Activated T-cell treated with anti-CD3 and anti-CD28 coated beads for 4 hours (primary cell): ENCODE data around the gene ADAM19.

Experiments used
- DNase-seq: peaks from one replicate; pipeline ENCODE4 v3.0.0-alpha.2; 2020

Gene ADAM19

DNA sequence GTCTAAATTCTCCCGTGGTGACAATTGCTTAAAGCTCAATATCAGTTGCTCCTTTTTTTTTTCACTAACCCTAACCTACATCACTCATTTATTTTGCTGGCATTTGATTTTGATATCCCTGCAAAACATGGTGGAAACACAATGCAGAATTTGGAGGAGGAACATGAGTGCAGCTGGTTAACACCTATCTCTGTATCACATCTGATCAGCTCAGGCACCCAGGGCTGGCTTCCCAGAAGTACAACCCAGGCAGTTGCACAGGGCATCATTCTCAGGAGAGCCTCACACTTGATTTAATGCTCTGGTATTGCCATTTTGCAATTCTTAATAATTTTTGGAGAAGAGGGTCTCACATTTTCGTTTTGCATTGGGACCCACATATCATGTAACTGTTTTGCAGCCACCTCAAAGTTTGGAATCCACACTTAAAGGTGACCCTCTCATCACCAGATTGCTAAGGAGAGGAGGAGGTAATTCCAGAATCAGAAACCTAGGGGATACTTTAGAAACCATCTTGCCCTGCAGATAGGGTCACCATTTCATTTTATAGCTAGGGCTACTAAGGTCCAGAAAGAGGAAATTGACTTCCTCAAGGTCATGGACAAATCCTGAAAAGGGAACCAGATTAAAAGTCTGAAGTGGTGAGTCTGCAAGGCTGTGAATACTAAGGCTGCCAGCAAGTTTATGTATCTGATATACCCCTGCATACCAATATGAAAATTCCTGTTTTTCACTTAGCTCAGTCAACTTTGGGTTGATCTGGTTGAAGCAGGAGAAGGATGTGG is 19.3 kb upstream of the ADAM19 start:
- no peak for DNase-seq

DNA sequence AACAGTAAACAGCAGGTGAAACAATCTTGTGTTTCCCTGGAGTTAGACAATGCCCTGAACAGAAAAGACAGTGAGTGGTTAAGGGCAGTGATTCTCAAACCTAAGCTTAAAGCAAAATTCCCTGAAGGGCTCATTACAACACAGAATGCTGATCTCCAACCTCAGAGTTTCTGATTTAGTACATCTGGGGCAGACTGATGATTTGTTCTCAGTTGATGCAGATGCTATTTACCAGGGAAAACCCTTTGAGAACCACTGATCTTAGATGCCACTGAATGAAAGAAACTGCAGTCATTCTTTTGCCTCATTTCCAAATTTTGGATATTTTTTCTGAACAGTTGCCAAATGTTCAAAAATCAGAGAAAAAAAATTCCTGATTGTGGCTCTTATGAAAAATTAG is 18.7 kb upstream of the ADAM19 start:
- no peak for DNase-seq

DNA sequence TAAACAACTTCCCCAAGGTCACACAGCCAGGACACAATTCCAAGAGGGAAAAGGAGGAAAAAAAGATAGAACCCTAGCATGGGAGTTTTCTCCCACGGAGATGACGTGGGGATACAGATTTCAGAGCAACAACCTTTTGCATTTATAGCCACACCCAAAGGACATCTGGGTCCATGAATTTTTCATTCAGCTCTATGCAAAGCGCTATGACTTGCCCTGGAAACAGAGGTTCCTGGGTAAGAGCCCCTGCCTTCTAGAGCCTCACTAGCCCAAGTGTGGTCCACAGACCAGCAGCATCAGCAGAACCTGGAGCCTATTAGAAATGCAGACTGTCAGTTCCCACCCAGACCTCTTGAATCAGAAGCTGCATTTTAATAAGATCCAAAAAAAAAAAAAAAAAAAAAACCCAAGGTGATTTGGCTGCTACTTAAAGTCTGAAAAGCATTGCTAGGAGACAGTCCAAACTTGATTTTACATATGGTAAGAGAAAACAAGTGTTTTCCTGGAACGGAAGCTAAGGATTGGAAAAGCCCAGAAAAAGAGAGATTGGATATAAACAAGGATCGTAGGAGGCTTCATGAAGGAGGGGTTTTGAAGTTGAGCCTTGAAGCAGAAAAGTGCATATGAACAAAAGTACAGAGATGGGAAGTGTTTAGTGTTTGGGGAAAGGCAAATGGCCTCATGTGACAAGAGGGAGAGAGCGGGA is 17.6 kb upstream of the ADAM19 start:
- no peak for DNase-seq

DNA sequence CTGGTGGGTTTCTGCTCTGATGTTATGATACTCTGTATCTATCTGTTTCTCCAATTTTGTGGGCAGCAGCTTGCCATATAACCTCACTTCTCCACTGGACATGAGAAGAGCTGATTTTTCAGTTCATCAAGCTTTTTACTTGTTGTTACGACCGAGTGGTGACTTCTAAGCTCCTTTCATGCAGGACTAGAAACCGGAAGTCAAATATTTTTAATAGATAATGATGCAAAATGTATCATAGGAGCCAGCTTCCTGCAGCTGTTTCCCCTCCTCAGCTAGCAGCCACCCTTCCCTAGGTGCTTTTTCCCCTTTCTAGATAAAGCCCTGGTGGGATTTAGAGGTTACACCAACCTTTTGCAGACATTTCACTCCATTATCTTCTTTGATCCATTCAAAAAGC is 17.0 kb upstream of the ADAM19 start:
- no peak for DNase-seq

DNA sequence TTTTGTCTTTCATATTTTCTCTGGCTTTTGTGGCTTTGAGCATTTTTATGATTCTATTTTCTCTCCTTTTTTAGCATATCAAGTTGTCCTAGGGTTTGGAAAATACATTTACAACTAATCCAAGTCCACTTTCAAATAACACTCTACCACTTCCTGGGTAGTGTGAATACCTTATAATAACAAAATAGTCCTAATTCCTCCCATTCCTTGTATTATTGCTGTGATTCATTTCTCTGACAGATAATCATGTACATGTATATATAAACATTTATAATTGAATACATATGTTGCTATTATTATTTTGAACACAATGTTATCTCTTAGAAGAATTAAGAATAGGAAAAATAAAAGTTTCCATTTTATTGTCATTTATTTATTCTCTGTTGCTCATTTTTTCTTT is 14.9 kb upstream of the ADAM19 start:
- DNase-seq = no peak

DNA sequence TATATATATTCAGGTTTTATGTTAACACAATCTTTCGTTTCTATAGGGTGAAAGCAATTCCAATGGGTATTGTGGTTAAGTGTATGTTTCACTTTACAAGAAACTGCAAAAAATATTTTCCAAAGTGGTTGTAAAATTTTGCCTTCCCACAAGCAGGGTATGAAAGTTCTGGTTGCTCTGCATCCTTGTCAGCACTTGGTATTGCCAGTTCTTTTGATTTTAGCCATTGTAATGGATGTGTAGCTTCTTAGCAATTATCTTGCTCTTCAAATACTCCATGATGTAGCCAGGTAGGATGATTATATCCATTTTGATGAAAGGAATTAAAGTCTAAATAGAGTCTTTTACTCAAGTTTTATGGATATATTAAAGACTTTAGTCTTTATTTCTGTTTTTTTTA is 9.1 kb upstream of the ADAM19 start:
- no peak for DNase-seq

DNA sequence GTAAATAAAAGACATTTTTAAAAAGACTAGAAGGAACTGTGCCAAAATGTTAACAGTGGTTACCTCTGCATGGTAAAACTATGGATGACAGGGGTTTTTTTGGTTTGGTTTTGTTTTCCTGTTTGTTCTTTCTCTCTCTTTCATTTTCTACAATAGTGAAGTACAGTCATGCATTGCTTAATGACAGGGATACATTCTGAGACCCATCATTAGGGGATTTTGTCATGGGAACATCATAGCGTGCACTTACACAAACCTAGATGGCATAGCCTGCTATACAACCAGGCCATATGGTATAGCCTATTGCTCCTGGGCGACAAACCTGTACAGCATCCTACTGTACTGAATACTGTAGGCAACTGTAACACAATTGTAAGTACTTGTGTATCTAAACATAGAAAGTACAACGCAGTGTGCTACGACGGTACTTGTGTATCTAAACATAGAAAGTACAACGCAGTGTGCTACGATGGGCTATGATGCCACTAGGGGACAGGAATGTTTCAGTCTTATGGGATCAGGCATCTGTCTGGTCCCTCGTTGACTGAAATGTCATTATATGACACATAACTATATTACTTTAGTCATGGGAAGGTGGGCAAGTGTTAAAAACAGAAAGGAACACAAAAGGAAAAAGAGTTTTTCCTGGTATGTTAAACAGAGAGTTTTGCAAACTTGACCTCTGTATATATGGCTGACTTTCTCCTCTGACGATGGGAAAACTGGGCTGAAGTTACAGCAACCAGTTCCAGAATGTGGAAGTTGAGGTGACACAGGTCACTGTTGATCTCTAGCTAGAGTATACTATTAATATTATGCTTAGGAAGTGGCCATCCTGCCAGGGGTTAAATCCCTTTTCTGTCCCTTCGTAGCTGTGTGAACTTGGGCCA is 7.4 kb upstream of the ADAM19 start:
- DNase-seq = no peak

DNA sequence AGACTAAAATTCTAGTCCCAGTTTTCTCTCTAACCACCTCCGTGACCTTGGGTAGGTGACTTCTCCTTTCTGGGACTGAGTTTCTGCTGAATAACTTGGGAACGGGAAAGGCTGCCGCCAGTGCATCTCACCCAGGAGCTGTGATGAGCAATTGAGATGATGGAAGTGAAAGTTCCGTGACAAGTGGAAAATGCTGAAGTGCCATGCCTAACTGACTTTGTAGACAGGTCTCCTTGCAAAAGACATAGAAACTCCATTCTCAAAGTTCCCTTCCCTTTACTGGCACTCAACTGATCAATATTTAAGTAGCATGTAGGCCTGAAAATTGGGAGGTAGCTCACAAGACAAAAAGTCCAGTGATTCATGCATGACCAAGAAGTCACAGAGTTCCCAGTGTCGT is 6.3 kb upstream of the ADAM19 start:
- no peak for DNase-seq

DNA sequence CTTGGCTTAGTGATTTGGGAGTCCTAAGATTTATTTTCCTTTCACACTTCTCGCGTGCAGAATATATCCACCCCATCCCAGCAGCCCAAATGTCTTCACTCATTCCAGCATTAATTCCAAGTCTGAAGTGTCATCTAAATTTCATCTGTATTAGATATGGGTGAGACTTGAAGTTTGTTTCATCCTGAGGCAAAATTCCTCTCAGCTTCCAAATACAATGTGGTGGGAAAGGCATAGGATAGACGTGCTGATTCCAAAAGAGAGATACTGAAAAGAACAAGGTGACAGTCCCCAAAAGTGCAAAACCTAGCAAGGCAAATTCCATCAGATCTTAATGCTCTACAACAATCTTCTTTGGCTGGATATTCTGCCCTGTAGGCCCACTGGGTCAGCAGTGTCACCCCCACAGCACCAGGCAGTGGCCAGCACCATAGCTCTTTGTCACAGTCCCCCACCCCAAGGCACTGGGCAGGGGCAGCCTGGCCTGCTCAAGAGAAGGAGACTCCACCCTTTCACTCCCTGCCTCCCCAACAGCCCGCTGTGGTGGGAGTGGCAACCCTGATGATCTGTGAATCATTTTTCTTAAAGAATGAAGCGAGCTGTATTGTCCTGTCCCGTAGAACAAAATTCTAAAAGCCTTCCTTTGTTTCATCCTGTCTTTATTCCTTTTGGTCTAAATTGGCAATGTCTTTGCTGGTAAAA is 2.7 kb upstream of the ADAM19 start:
- no peak for DNase-seq

DNA sequence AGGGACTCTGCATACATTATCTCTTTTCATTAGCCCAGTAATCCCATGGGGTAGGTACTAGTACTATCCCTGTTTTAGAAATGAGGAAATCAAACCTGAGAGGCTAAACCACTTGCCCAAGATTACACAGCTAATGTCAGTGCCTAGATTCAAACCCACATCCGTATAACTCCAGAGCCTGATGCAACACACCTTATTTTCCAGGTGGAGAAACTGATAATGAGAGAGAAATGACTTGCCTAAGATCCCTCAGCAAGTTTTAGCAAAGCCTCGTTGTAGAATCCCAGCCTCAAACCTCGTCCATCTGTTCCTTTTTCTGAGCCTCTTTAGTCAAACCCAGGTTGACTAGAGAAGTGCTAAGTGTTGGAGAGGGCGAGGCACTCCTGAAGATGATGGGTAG is 1.1 kb upstream of the ADAM19 start:
- DNase-seq = no peak

DNA sequence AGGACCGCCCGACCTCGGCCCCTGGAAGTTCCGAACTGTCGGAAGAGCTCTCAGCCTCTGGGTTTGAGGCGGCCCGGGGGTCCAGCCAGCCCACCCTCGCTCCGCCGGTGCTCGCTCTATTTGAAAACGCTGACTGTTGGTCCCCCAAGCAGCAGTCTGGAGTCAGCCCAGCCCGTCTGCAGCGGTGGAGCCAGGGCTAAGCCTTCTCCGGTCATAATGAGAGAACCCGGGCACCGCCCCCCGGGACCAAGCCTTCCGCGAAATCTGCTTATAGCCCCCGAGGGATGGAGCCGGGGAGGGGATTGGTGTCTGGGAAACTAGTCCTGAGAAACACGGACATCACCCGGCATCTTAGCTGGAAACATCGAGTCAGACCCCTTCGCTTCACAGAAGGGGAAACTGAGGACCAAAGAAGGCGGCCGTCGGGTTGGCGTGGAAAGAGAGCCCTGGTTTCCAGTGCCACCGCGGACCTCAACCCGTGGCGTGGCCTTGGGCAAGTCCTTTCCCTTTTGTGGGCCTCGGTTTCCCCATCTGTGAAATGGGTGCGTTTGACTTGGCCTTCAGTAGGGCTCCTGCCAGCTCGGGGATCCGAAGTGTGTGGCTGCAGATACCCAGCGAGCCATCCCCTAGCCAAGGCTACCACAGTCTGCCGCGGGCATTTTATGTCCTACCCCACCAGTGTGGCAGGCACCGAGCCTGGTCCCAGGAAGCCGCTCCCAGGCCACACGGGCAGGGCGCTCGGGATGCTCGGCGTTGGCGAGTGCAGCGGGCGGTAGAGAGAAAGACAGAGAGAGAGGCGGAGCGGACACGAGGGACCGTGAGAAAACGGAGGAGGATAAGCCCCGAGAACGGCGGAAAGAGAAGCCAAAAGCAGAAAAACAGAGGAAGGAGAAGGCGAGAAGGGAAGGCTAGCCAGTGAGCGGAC is 857 bp downstream of the ADAM19 start:
- no peak for DNase-seq

DNA sequence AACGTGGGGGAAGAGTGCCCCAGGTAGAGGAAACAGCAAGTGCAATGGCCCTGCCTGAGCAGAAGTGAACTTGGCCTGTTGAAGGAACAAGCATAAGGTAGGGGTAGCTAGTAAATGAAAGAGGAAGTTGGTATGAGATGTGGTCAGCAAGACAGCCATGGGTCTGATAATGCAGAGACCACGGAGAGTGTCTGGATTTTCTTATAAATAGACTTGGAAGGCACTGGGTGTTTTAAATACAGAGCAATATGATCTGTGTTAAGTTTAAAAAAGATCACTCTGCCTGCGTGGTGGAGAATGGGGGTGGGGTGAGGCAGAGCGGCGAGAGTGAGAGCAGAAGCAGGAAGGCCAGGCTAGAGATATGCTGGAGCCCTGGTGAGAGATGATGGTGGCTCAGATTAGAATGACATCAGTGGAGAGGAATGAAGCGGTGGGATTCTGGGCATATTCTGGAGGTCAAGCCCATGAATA is 4.2 kb downstream of the ADAM19 start:
- DNase-seq = no peak

DNA sequence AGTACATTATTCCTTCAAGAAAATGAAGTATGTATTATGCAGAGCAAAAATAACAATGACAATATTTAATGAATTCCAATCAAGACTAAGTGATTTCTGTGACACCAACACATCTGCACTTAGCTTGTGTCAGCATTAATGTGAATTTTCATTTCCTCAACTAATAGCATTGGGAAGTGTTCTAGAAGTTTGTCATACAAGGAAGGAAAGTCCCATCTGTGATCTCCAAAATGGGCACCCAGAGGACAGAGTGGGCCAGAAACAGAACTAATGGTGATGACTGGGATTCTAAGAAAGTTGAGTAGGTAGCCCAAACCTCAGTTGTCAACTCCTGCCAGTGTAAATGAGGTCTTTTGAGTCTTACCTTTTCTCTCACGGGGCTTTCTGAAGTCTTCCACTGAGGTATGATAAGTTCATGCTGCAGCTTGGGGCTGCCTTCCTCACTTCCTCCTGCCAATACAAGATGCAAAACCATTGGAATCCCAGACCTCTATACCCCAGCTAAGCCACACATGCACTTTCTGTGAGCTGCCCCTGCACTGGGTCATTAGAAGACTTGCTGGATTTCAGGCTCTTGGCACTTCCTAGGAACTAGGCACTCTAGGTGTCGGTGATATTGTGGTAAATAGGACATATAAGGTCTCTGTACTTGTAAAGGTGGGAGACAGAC is 4.9 kb downstream of the ADAM19 start:
- DNase-seq = no peak

DNA sequence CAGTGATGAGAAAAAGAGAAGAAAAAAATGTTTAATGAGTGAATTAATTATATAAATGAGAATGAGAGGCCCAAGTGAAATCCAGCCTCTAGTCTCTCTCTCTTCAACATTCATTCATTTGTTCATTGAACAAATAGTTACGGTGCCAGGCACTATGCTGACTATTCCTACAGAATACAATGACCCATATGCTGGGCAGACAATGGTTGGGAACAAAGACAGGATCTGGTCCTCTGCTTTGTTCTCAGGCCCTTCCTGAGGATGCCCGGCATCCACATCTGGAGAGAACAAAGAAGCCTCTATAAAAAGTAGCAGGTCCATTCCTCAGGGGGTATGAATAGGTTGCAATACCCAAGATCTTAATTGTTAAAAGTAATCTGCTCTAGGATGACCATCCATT is 6.9 kb downstream of the ADAM19 start:
- no peak for DNase-seq

DNA sequence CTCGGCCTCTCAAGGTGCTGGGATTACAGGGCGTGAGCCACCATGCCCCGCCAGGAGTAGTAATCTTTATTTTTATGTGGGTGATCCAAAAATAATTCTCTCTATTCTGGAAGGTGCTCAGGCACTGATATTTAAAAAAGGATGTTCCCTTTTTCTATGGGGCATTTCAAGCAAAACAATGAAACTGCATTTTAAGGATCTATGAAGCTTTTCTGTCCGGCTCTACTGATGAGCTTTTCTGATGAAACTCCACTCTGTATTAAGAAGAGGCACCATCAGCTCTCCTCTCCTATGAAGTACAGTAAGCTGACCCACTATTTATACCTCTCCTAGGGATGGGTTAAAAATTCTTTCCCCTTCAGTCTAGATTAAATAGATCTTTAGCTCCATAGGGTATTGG is 7.4 kb downstream of the ADAM19 start:
- no peak for DNase-seq

DNA sequence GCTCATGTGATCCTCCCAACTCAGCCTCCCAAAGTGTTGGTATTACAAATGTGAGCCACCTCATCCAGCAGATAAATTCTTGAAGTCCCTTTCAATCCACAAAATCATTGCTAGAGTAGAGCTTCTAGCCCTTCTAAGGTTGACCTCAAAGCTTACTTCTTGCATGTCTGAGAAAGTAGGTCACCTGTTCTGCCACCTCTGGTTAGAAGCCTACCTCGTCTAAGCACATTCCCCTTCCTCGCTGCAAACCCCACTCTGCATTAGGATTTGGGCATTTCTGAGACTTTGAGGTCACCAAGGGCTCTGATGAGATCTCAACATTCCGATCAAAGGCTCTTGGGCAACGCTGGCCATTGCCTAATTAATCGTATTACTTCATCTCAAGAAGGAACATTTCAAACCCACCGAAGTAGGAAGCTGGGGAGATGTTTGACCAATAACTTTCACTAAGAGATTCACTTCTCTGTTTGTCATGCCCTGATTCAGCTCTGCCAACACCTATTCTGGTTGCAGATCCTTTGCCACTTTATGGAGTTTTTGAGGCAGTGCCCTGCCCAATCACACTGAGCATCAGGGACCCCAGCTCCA is 8.6 kb downstream of the ADAM19 start:
- DNase-seq = no peak

DNA sequence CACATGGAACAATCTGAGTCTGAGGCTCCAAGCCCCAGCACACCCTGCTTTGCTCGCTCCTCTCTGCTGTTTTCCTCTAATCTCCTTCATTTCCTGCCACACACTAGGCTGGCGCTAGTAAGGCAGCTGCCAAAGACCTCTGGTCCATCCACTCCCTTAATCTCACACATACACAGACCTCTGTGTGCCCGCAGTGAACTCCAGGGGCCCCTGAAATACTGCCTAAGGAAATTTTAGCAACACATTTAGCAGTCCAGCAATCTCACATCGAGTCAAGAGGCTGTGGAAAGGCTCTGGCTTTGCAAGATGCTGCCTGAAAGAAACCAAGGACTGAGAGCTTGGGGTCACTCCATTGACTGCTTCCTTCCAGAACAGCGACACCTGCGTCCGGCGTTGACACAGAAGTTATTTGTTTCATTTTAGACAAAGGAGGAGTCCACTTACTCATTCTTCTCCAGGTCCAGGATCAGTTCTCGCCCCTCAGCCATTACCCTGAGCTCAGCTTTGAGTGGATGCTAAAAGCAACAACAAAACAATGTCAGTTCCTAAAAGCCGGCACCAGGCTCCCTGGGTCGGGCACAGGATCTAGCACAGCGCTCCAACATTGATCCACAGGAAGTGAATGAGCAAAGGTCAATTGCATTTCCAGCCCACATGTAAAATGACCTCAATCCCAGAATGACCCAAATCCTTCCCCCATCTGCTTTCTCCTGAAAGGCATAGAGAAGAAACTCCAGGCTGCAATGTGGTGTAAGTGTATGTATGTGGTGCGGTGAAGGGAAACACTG is 11.5 kb downstream of the ADAM19 start:
- DNase-seq = no peak

DNA sequence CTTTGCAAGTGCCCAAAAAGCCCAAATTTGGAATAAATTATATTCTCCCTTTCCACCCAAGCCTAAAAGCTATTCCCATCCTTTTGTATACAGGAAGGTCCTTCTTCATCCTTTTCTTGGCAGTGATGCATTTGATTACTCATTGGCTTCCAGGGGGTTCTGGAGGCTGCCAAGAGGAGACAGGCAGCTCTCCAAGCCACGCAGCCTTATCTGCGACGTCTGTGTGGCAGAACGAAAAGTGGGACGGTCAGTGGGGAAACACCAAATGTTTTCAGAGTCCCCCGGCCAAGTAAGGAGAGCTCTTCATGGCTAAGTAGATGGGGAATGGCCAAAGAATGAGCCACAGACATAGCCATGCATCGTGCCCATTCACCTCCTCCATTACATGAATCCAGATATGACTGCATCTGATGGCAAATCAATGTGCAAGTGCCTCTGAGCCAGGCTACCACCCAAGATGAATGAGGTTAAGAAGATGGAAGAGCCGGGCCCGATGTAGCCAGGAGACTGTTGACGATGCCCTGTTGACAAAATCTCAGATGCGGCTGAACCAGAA is 12.1 kb downstream of the ADAM19 start:
- DNase-seq = no peak

DNA sequence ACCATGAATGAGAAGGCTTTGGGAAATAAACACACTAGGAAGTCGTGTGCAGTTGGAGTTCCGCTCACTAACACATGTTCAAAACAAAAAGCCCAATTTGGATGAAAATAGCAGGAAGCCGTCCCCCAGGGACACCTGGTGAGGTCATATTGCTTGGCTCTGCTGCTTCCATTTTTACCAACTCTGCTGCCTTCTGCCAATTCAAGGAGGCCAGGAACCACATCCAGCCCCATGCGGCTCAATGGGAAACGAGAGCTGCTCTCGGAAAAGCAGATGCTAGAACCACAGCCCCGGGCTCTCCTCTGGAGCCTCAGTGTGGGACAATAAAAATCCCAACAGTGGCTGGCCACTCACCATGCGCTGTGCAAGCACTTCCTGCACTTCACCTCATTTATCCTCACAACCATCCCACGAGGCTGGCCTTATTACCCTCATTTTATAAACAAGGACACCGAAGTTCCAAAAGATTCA is 13.4 kb downstream of the ADAM19 start:
- DNase-seq = no peak
